ENCODE measurements around the gene ADAMTS1.

DNA sequence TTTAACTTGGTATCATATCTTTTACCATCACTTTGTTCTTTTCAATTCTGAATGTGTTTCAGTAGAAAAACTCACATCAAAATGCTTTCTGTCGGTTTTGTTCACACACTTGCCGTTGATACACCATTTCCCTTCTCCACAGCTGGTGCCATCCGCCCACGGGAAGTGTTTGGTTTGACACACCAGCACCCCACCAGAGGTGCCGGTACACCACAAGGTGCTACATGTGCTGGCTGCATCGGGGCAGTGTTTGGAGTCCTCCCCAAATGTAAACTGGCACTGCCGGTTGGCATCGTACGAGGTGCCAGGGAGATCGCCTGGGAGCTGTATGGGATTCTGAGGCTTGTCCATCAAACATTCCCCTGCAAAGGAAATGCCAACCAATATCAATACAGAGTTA is 5.0 kb downstream of the ADAMTS1 start:
- TF ChIP-seq EP300 (IDR thresholded peaks at IDR 0.05; ENCODE audit: low read depth) (no peak), POLR2AphosphoS5 (IDR thresholded peaks at IDR 0.05) (no peak), POLR2A (IDR thresholded peaks at IDR 0.05) (no peak)
